ENCODE data around the gene C1orf35. TPM values are rescaled to one million over a fixed set of nuclear protein-coding genes. Genes with fewer than 3 reads are reported as not detected.
A peak's percentile ranks its signal among the peaks of the same experiment; 100 is the strongest.

Gene C1orf35
- polyA plus RNA-seq, 3 donors = 6.9 to 34.2 (median 10.6) TPM

DNA sequence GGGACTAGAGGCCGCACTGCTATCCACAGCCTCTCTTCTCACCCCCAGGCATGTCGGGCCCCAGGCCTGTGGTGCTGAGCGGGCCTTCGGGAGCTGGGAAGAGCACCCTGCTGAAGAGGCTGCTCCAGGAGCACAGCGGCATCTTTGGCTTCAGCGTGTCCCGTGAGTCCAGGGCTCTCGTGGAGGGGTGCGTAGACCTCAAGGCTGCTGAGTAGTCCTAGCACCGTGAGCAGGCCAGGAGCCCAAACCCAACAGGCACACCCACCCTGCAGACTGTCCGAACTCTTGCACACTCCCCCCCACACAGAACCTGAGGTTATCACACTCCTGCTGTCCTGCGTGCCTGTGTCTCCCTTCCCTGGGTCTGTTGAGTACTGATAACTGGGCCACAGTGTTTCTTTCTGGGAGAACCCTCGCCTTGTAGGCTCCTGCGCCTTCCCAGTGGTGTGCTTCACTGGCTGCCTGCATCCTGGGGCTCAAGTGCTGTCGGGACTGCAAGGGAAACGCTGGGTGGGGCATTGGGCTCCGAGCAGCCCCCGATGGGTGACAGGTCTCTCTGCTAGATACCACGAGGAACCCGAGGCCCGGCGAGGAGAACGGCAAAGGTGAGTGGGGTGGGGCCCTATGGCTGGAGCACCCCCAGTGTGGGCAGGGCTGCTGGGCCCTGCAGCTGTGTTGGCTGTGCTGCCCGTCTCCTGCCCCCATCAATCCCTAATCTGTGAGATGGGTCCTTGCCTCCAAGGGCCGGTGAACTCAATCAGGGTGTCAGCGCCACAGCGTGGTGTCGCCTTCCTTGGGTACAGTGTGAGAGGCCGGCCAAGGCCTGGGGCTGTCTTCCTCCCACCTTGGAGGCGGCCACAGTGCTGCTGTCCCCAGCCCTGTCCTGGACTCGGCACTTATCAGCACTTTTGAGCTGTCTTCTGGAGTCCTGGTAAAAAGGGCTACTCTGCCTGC is 42.6 kb upstream of the C1orf35 start:
- no peak overlapping the region for H2AFZ ChIP-seq (ENCODE audit: insufficient read depth, low read depth, low read length, poor library complexity, severe bottlenecking)
- peaks cover 0 to 4% (median 0%) of the 10 kb centered on the region in 3 donors for H3K27me3 Mint-ChIP-seq (ENCODE audit: low read depth in 3 of 3)
- H3K4me1 ChIP-seq (ENCODE audit: control insufficient read depth in 1 of 2, insufficient read depth in 2 of 2, low read length in 2 of 2) = peaks cover 16 to 19% of the 10 kb centered on the region in 2 donors
- H3K9me3 ChIP-seq (replicated peaks in 1 of 2; ENCODE audit: control insufficient read depth in 1 of 2, insufficient read depth in 1 of 2, low read length in 2 of 2) = no peaks in the 10 kb centered on the region
- peaks cover 58% of the 10 kb centered on the region for H3K79me2 ChIP-seq (ENCODE audit: insufficient read depth, low read length)
- peaks cover 31% of the 10 kb centered on the region for H3K4me1 Mint-ChIP-seq
- H3K27ac ChIP-seq (ENCODE audit: low read depth in 1 of 2, low read length in 2 of 2) = no peak overlapping the region
- peaks cover 100% of the 10 kb centered on the region for H4K20me1 ChIP-seq (ENCODE audit: insufficient read depth, low read length)
- H3K9me3 Mint-ChIP-seq = no peaks in the 10 kb centered on the region
- no peaks in the 10 kb centered on the region for H3K27me3 ChIP-seq (ENCODE audit: control insufficient read depth in 2 of 2, insufficient read depth in 2 of 2, low read length in 2 of 2)
- H3K4me3 Mint-ChIP-seq = no peak overlapping the region
- WGBS (ENCODE audit: insufficient coverage) = 98% methylated on average over 28 of the region's 31 CpGs
- peak overlapping the region in 2 of 7 donors; percentile 61 to 71 for H3K27ac Mint-ChIP-seq
- H3K36me3 Mint-ChIP-seq = peaks cover 17 to 55% of the 10 kb centered on the region in 2 donors
- H3K9ac ChIP-seq (ENCODE audit: insufficient read depth, low read length, poor library complexity, severe bottlenecking) = no peak overlapping the region
- H3K4me2 ChIP-seq (replicated peaks; ENCODE audit: extremely low read depth, low read length, poor library complexity, severe bottlenecking) = no peak overlapping the region
- H3K36me3 ChIP-seq (replicated peaks in 1 of 2; ENCODE audit: control insufficient read depth in 1 of 2, insufficient read depth in 2 of 2, low read length in 2 of 2) = peaks cover 36 to 40% of the 10 kb centered on the region in 2 donors
- no peak for DNase-seq
- no peak overlapping the region for H3K4me3 ChIP-seq (replicated peaks in 1 of 3; ENCODE audit: low read depth in 2 of 3, low read length in 3 of 3)
- intact Hi-C loops (cut with micrococcal nuclease) = no loop called here
- TF ChIP-seq, protein P1, sequence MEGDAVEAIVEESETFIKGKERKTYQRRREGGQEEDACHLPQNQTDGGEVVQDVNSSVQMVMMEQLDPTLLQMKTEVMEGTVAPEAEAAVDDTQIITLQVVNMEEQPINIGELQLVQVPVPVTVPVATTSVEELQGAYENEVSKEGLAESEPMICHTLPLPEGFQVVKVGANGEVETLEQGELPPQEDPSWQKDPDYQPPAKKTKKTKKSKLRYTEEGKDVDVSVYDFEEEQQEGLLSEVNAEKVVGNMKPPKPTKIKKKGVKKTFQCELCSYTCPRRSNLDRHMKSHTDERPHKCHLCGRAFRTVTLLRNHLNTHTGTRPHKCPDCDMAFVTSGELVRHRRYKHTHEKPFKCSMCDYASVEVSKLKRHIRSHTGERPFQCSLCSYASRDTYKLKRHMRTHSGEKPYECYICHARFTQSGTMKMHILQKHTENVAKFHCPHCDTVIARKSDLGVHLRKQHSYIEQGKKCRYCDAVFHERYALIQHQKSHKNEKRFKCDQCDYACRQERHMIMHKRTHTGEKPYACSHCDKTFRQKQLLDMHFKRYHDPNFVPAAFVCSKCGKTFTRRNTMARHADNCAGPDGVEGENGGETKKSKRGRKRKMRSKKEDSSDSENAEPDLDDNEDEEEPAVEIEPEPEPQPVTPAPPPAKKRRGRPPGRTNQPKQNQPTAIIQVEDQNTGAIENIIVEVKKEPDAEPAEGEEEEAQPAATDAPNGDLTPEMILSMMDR (IDR thresholded peaks at IDR 0.05) = no peak

DNA sequence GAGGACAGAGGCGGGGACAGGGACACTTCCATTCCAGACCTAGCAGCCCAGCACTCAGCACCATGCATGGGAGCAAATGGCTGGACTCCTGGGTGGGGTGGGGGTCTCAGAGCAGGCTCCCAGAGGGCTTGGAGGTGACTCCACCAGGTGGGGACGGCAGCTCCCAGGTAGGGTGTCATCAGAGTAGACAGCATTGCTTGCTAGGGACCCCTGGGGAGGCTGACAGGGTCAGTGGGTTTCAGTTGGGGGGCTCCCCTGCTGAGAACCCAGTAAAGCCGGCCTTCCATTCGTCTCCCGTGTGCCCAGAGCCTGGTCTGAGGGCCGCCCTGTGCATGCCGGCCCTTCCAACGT is 41.8 kb upstream of the C1orf35 start:
- H3K27ac Mint-ChIP-seq = peak overlapping the region in 1 of 7 donors; percentile 35
- H3K4me1 Mint-ChIP-seq = peaks cover 31% of the 10 kb centered on the region
- H3K27me3 Mint-ChIP-seq (ENCODE audit: low read depth in 3 of 3) = peaks cover 0 to 4% (median 0%) of the 10 kb centered on the region in 3 donors
- Histone ChIP-seq H3K27ac (ENCODE audit: low read depth in 1 of 2, low read length in 2 of 2) (no peak overlapping the region), H3K36me3 (replicated peaks in 1 of 2; ENCODE audit: control insufficient read depth in 1 of 2, insufficient read depth in 2 of 2, low read length in 2 of 2) (peaks cover 36 to 40% of the 10 kb centered on the region in 2 donors), H3K4me2 (replicated peaks; ENCODE audit: extremely low read depth, low read length, poor library complexity, severe bottlenecking) (no peak overlapping the region), H3K9ac (ENCODE audit: insufficient read depth, low read length, poor library complexity, severe bottlenecking) (no peak overlapping the region), H3K27me3 (ENCODE audit: control insufficient read depth in 2 of 2, insufficient read depth in 2 of 2, low read length in 2 of 2) (no peaks in the 10 kb centered on the region), H3K79me2 (ENCODE audit: insufficient read depth, low read length) (peaks cover 64% of the 10 kb centered on the region), H3K4me1 (ENCODE audit: control insufficient read depth in 1 of 2, insufficient read depth in 2 of 2, low read length in 2 of 2) (peaks cover 17 to 22% of the 10 kb centered on the region in 2 donors), H2AFZ (ENCODE audit: insufficient read depth, low read depth, low read length, poor library complexity, severe bottlenecking) (no peak overlapping the region), H3K9me3 (replicated peaks in 1 of 2; ENCODE audit: control insufficient read depth in 1 of 2, insufficient read depth in 1 of 2, low read length in 2 of 2) (no peaks in the 10 kb centered on the region), H4K20me1 (ENCODE audit: insufficient read depth, low read length) (peaks cover 96% of the 10 kb centered on the region), H3K4me3 (replicated peaks in 1 of 3; ENCODE audit: low read depth in 2 of 3, low read length in 3 of 3) (no peak overlapping the region)
- intact Hi-C loops (cut with micrococcal nuclease) = loop anchor here in 1 of 2 donors (5.0 kb wide), 1 partner anchor 38 kb away; the partner anchor contains the start of gene MRPL55
- H3K36me3 Mint-ChIP-seq = peaks cover 17 to 55% of the 10 kb centered on the region in 2 donors
- no peak overlapping the region for H3K4me3 Mint-ChIP-seq
- TF ChIP-seq, protein P1 (IDR thresholded peaks at IDR 0.05) = no peak
- no peak for DNase-seq
- 100% methylated on average over 7 of the region's 8 CpGs for WGBS (ENCODE audit: insufficient coverage)
- no peaks in the 10 kb centered on the region for H3K9me3 Mint-ChIP-seq

Data from CD14-positive monocyte (primary cell).